HG02610 (cell line): ENCODE results near the gene BYSL.
"Not testable (repeated sequence)": the region's sequence is repeated elsewhere in the genome, so short reads cannot be mapped to it uniquely, and the experiment has no call there.

Source experiments
- ATAC-seq: cut with Tn5 transposase; IDR thresholded peaks from one replicate; pipeline ENCODE4 v1.9.1; 2021; ENCODE audit warnings: mild to moderate bottlenecking, moderate library complexity; ENCODE audit not compliant: unreplicated experiment

BYSL gene

GRCh38 chr6:41941280-41942066, 20.2 kb downstream of the BYSL start, which contains the start of gene CCND3:
TSS of gene CCND3 (minus strand) at chr6:41941808. CDS start at chr6:41941649, 159 bp downstream.
- ATAC-seq, result peak; percentile 94

DNA sequence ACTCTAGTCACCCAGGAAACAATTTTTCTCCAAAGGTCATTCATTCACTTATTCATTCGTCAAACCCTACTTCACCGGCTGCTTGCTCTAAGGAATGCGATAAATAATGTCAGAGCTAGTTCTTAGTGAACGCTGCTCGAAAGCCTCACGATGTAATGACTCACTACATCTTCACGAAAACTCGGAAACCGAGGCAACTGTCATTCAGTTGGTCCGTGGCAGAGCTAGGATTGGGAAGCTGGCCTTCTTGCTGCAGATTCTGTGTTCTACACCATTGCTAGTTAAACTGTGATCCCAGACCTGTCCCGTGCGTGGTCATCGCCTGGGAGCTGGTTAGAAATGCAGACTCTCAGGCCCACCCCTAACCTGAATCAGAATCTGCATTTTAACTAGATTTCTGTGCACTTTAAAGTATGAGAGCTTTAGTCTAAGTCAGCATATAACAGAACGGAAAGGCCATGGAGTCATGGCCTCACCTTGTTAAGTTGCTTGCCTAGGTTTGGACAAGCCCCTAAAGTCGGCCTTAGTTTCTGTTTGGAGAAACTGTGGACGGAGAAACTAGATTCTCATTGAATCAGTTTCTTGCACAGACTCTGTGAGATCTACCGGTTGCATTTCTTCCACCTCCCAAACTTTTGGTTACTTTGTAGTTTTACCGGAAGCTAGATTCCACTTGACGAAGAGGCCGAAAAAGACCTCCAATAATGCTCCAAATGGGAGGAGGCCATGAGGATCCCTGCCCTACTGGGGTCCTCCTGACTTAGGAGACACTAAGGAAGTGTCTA, 21.0 kb downstream of the BYSL start:
- ATAC-seq, result no peak

DNA sequence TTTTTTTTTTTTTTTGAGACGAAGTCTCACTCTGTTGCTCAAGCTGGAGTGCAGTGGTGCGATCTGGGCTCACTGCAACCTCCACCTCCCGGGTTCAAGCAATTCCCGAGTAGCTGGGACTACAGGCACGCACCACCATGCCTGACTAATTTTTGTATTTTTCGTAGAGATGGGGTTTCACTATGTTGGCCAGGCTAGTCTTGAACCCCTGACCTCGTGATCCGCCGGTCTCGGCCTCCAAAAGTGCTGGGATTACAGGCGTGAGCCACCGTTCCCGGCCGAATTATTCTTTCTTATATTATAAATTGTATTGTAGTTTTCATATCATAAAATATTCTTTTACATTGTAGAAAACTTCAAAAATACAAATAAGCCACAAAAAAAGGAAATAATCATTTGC, 21.6 kb downstream of the BYSL start:
- ATAC-seq, result not testable (repeated sequence)

DNA sequence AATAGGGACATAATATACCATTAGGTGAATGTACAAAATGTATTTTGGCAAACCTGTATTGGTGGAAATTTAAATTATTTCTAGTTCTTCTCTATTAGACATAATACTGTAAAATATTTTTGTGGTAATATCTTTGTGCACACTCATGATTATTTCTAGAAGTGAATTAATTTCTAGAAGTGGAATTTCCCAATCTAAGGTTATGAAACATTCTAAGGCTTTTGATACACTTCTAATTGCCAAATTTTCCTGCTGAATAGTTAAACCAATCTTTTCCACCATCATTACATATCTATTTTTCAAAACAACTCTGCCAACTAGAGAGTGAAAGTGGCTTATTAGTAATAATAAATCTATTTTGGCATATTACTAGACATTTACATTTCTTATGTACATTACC, 22.2 kb downstream of the BYSL start:
- no peak for ATAC-seq

DNA sequence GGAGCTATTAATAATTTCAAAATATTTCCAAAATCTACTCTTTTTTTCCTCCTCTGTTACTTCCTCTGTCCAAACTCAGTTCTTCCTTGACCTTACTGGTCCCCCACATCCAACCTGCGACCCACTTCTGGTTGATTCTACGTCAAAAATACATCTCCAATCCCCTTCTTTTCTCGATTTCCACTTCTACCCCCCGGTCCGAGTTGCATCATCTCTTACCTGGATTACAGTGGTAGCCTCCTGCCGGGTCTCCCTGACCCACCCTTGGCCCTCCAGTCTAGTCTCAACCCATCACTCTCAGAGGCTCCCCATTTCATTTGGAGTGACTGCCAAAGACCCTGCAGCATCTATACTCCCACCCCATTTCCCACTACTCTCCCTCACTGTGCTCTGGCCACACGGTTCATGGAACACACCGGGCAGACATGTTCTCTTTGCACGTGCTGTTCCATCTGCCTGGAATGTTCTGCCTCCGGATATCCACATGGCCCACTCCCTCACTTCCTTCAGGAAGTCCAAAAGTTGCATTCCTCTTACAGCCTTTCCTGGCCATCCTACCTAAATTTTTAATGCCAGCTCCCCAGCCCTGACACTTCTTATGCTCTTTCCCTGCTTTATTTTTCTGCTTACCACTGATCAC, 26.4 kb downstream of the BYSL start:
- ATAC-seq, result no peak

GRCh38 chr6:41954668-41955067, 33.4 kb downstream of the BYSL start:
- no peak for ATAC-seq

DNA sequence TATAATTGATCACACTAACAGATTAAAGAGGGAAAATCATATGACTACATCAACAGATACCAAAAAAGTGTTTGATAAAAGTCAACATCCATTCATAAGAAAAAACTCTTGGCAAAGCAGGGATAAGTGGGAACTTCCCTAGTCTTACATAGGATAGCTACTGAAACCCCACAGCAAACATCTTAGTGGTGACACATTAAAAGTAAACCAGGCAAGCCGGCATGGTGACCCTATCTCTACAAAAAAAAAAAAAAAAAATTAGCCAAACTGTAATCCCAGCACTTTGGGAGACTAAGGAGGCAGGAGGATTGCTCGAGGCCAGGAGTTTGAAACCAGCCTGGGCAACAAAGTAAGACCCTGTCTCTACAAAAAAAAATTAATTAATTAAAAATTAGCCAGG, 34.1 kb downstream of the BYSL start:
- no peak for ATAC-seq

DNA sequence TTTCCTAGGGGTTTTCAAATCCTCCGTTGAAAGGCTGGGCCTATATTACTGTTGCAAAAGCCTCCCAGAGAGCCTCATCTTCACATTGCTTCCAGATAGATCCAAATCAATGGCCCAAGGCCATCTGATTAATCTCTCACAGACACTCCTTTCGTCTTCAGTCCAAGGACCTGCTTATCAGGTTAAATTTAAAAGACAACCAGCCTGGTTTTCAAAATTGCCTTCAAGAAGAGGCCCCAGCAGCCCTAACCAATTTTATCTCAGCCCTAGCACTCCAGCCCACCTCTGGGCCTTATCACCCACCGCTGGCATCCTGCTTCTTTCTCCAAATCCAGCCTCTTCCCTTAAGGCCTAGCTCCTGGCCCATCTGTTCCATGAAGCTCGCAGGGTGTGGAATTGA, 35.8 kb downstream of the BYSL start:
- ATAC-seq, result no peak

DNA sequence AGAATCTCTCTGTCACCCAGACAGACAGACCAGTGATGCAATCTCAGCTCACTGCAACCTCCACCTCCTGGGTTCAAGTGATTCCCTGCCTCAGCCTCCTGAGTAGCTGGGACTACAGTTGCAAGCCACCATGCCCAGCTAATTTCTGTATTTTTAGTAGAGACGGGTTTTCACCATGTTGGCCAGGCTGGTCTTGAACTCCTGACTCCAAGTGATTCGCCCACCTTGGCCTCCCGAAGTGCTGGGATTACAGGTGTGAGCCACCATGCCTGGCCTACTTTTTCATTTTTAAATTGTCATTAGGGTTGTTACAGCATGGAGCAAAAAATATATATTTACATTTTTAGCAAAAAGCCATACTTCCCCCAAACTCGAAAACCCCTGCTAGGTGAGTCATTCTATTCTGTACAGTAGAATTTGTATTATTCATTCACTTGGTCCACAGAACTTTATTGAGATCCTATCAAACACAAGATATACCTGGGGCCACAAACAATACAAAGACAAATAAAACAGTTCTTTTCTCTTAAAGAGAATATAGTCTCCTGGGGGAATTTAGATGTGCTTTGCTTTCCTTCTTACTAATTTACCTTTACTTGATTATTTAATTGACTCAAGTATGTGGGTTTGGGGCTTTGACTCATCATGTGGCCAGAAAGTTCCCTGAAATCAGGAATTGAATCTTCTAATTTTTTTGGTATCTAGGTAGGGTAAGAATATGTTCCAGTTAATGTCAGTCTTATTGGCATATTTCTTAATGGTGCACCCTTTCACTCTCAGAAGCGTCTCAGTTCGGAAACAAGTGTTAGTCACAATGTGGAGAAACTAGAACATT, 36.9 kb downstream of the BYSL start:
- peak; percentile 53 for ATAC-seq

GRCh38 chr6:41960028-41960427, 38.7 kb downstream of the BYSL start:
- no peak for ATAC-seq

GRCh38 chr6:41963371-41963770, 42.1 kb downstream of the BYSL start:
- ATAC-seq, result no peak

GRCh38 chr6:41964201-41964887, 43.0 kb downstream of the BYSL start:
- ATAC-seq, result no peak

DNA sequence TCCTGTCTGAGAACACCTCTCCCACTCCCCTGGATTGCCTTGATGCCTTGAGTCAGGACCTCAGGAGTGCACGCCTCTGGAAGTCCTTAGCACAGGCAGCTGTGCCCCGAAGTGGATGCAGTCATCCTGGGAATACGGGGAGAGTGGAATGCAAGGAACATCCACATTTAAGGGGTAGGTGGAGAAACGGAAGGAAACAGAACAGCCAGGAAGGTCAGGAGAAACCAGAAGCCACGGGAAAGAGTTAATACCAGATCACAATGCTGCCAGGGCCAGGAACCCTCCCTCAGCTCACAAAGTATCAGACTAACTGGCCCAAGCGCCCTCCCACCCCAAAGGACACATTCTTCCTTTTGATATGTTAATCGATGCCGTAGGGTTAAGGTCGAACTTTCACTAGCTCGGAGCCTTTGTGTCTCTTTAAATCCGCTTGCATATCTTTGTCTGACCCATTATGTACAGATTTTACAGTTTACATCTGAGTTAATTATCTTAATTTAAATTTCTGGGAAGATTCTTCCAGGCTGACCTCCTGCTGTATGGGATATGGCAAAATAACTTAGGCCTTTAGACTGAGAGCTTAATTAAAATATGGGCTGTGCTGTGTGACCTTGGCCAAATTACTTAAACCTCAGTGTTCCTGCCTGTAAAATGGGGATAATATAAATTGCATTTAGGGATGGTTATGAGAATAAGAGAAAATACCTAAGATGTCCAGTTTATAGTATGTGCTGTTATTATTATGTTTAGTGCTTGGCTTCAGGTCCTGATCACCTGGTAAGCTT, 44.3 kb downstream of the BYSL start:
- ATAC-seq, result no peak

- ATAC-seq, result no peak
These were observed 45.1 kb downstream of the BYSL start for GRCh38 chr6:41966214-41966920.

DNA sequence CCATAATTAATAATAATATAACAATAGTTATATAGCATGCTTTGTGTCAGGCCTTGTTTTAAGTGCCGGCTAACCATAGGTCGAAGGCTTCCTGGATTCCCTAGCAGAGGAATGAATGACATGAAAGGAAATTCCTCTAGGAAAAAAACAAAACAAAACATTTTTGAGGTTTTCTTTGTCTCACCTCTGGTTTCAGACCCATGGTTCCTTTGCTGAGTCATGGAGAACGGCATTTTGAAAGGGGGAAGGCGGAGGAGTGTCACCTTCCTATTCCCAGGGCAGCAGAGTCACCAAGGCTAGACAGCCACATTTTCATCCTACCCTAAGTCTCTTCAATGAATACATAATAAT, 45.6 kb downstream of the BYSL start:
- ATAC-seq, result no peak

GRCh38 chr6:41967312-41968287, 46.3 kb downstream of the BYSL start:
- ATAC-seq, result no peak

DNA sequence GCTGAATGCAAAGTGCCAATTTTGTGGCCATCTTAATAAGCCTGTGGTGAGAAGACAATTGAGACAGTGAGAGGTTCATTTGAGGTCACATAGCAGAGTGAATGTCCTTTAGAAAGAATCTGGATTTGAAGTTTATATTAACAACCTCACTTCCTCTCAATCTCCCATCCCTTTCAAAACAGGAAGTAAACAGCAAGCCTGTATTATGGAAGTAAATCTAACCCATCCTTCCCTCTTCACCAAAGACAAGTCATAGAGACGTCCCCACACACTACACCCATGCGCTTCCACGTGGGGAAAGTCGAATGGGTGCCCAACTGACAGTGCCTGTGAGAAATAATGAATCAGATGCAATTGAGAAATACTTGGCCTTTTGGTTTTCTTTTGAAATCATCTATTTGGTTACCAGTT, 49.1 kb downstream of the BYSL start:
- no peak for ATAC-seq

DNA sequence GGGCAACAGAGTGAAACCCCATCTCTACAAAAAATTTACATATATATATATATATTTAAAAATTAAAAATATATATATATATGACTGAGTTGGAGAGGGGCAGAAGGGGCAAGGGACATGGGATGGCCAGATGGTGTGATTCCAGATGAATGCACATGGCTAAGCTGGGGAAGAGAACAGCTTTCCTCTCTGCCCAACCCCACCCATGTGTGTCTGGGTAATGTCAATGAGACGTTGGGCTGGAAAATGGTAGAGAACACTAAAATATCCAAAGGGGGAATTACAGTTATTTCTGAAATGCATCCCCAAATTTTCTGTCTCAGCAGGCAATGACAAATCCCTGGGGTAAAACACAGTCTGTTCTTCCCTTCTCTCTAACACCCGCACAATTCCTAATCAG, 51.5 kb downstream of the BYSL start:
- no peak for ATAC-seq
